ENCODE results near the gene MT3. TPM values are rescaled to one million over a fixed set of nuclear protein-coding genes. Genes with fewer than 3 reads are reported as not detected.

MT3 gene
- total RNA-seq, 6 experiments from 2014 or later: 0.62 TPM; not detected in 5

- no peaks in the 10 kb centered on the region for H3K9me3 ChIP-seq
- H3K4me1 ChIP-seq: no peaks in the 10 kb centered on the region
- DNase-seq: no peak
- TF ChIP-seq POLR2A (IDR thresholded peaks at IDR 0.05): no peak
- TF ChIP-seq CTCF (IDR thresholded peaks at IDR 0.05): no peak
- WGBS (ENCODE audit: insufficient coverage, low coverage, low lambda C conversion rate, missing lambda C conversion rate): 80% methylated on average over 1 of the region's 1 CpG
- H3K4me3 ChIP-seq: no peak overlapping the region
- H3K27ac ChIP-seq: no peak overlapping the region
- H3K27me3 ChIP-seq: no peaks in the 10 kb centered on the region
- no peak for ATAC-seq
- no peaks in the 10 kb centered on the region for H3K36me3 ChIP-seq
- intact Hi-C loops (cut with DNase I): no loop called here
Observed at GRCh38 chr16:56561126-56561525, 28.2 kb upstream of the MT3 start.

- Histone ChIP-seq H3K4me1 (no peaks in the 10 kb centered on the region), H3K27ac (no peak within 1 kb of the TSS), H3K9me3 (no peaks in the 10 kb centered on the region), H3K4me3 (no peak within 1 kb of the TSS), H3K36me3 (no peaks in the 10 kb centered on the region), H3K27me3 (no peaks in the 10 kb centered on the region)
- 70% methylated on average over 2 of the region's 12 CpGs for WGBS (ENCODE audit: insufficient coverage, low coverage, low lambda C conversion rate, missing lambda C conversion rate)
- TF ChIP-seq CTCF (IDR thresholded peaks at IDR 0.05): no peak
- TF ChIP-seq POLR2A (IDR thresholded peaks at IDR 0.05): no peak
- ATAC-seq: no peak
- DNase-seq: no peak
- intact Hi-C loops (cut with DNase I): no loop called here
Observed at GRCh38 chr16:56564793-56565477, 24.4 kb upstream of the MT3 start, which contains the start of gene MT4. TSS of gene MT4 (plus strand) at chr16:56565073. CDS start at chr16:56565129, 56 bp downstream.

- no CpG with 5 or more reads among the region's 1 CpG for WGBS (ENCODE audit: insufficient coverage, low coverage, low lambda C conversion rate, missing lambda C conversion rate)
- DNase-seq (no peak), ATAC-seq (peak in 1 of 4 donors; percentile 43)
- Histone ChIP-seq H3K9me3 (no peaks in the 10 kb centered on the region), H3K27ac (no peak overlapping the region), H3K4me1 (no peaks in the 10 kb centered on the region), H3K4me3 (no peak overlapping the region), H3K36me3 (no peaks in the 10 kb centered on the region), H3K27me3 (no peaks in the 10 kb centered on the region)
- TF ChIP-seq CTCF (IDR thresholded peaks at IDR 0.05) (no peak), POLR2A (IDR thresholded peaks at IDR 0.05) (no peak)
- intact Hi-C loops (cut with DNase I): no loop called here
Observed at GRCh38 chr16:56569971-56570370, 19.4 kb upstream of the MT3 start.

- H3K36me3 ChIP-seq: no peaks in the 10 kb centered on the region
- intact Hi-C loops (cut with DNase I): no loop called here
- H3K4me1 ChIP-seq: no peaks in the 10 kb centered on the region
- H3K27me3 ChIP-seq: no peaks in the 10 kb centered on the region
- no peak overlapping the region for H3K27ac ChIP-seq
- DNase-seq: no peak
- H3K9me3 ChIP-seq: no peaks in the 10 kb centered on the region
- 93% methylated on average over 8 of the region's 11 CpGs for WGBS (ENCODE audit: insufficient coverage, low coverage, low lambda C conversion rate, missing lambda C conversion rate)
- TF ChIP-seq CTCF (IDR thresholded peaks at IDR 0.05) (no peak), POLR2A (IDR thresholded peaks at IDR 0.05) (no peak)
- no peak overlapping the region for H3K4me3 ChIP-seq
- ATAC-seq: no peak
Observed at GRCh38 chr16:56571525-56571924, 17.8 kb upstream of the MT3 start.

All from right lobe of liver (tissue), 6 donors.